H1 (cell line): ENCODE results near the gene FUBP3. TPM values are rescaled to one million over a fixed set of nuclear protein-coding genes. Genes with fewer than 3 reads are reported as not detected.

Experiments
- CTCF ChIA-PET: fragments of 300-600 bp; sonication (Branson Sonifier 250); formaldehyde crosslinking; loops from one replicate; lab custom pipeline; 2021; ENCODE audit not compliant: partially characterized antibody; lab: Charles Lee
- POLR2A ChIA-PET: fragments of 300-600 bp; sonication (Branson Sonifier 250); formaldehyde crosslinking; loops from one replicate; lab custom pipeline; 2021; ENCODE audit warnings: inconsistent platforms; ENCODE audit not compliant: partially characterized antibody; lab: Charles Lee
- DNase-seq, 2 experiments: peaks; one replicate each; pipeline versions ENCODE4 v3.0.0 to v3.0.0-alpha.2; 2010 to 2022; ENCODE audit warnings: low spot score in 2 of 2, low read depth in 1 of 2, mixed read lengths in 1 of 2
- FAIRE-seq: peaks from 2 replicates; lab custom pipeline; 2011; peaks lifted over from hg19 to GRCh38; lab: Jason Lieb, UNC
- H2AFZ ChIP-seq: 2 replicates; pipeline ENCODE4 v1.8.1; 2012; ENCODE audit warnings: low read length, inconsistent platforms
- H2AK5ac ChIP-seq: 2 replicates; pipeline ENCODE4 v1.6.1; 2013; ENCODE audit warnings: low read depth, low read length
- H2BK120ac ChIP-seq: replicated peaks from 2 replicates; pipeline ENCODE3; 2013; ENCODE audit warnings: low read depth, low read length, inconsistent platforms
- H2BK12ac ChIP-seq: 2 replicates; pipeline ENCODE4 v1.6.1; 2013; ENCODE audit warnings: low read depth, low read length
- H2BK15ac ChIP-seq: 2 replicates; pipeline ENCODE4 v1.6.1; 2013; ENCODE audit warnings: low read length
- H2BK20ac ChIP-seq: 2 replicates; pipeline ENCODE4 v1.6.1; 2013; ENCODE audit warnings: low read length
- H2BK5ac ChIP-seq: 2 replicates; pipeline ENCODE4 v1.6.1; 2013; ENCODE audit warnings: low read depth, low read length
- H3K14ac ChIP-seq: 2 replicates; pipeline ENCODE4 v1.6.1; 2013; ENCODE audit warnings: inconsistent platforms; ENCODE audit not compliant: insufficient read length
- H3K18ac ChIP-seq: 2 replicates; pipeline ENCODE4 v1.6.1; 2013; ENCODE audit warnings: low read length; ENCODE audit errors: extremely low read depth
- H3K23ac ChIP-seq: 2 replicates; pipeline ENCODE4 v1.6.1; 2013; ENCODE audit warnings: inconsistent platforms; ENCODE audit not compliant: insufficient read length
- H3K23me2 ChIP-seq: 2 replicates; pipeline ENCODE4 v1.6.1; 2013; ENCODE audit warnings: low read depth, low read length
- H3K27ac ChIP-seq: 2 replicates; pipeline ENCODE4 v1.6.1; 2011; ENCODE audit warnings: low read depth, low read length, inconsistent platforms
- H3K27me3 ChIP-seq, 4 experiments: replicated peaks in 1 of 4; 1 replicate in 1 of 4; 2 replicates in 3 of 4; pipeline versions ENCODE4 v1.6.1 to v1.8.1; 2011 to 2013; ENCODE audit warnings: low read length in 3 of 4, mild to moderate bottlenecking in 3 of 4, inconsistent platforms in 2 of 4, mixed read lengths in 2 of 4, moderate library complexity in 1 of 4; ENCODE audit not compliant: control insufficient read depth in 3 of 4, insufficient read depth in 3 of 4; ENCODE audit errors: extremely low read depth in 1 of 4
- H3K36me3 ChIP-seq, 4 experiments: 2 replicates each; pipeline versions ENCODE4 v1.6.1 to v1.8.1; 2011 to 2013; ENCODE audit warnings: mild to moderate bottlenecking in 4 of 4, low read length in 3 of 4, moderate library complexity in 2 of 4, control low read depth in 1 of 4, inconsistent platforms in 1 of 4; ENCODE audit not compliant: insufficient read depth in 4 of 4, control insufficient read depth in 2 of 4
- H3K4ac ChIP-seq: replicated peaks from 2 replicates; pipeline ENCODE3; 2013; ENCODE audit warnings: low read length, low read depth, mixed read lengths, inconsistent platforms; ENCODE audit not compliant: insufficient read length
- H3K4me1 ChIP-seq, 4 experiments: replicated peaks in 1 of 4; 1 replicate in 1 of 4; 2 replicates in 3 of 4; pipeline versions ENCODE4 v1.6.1 to v1.8.1; 2011 to 2013; ENCODE audit warnings: low read length in 3 of 4, inconsistent platforms in 2 of 4, mixed read lengths in 1 of 4; ENCODE audit not compliant: insufficient read depth in 4 of 4, control insufficient read depth in 3 of 4
- H3K4me2 ChIP-seq, 2 experiments: 2 replicates each; pipeline versions ENCODE4 v1.6.1 to v1.8.1; 2011 to 2013; ENCODE audit warnings: low read depth in 2 of 2, low read length in 2 of 2, control low read depth in 1 of 2, inconsistent platforms in 1 of 2, mild to moderate bottlenecking in 1 of 2; ENCODE audit not compliant: insufficient read depth in 1 of 2
- H3K4me3 ChIP-seq, 4 experiments: fragments of 200-600, 300-600 bp in 1 of 4; sonication (generic), shearing (Covaris generic), sonication (Bioruptor Twin) in 1 of 4; 2 replicates each; pipeline versions ENCODE4 v1.5.1 to v1.8.1; 2011 to 2016; ENCODE audit warnings: low read length in 4 of 4, low read depth in 3 of 4, control low read depth in 2 of 4, inconsistent platforms in 2 of 4, mild to moderate bottlenecking in 2 of 4, mixed read lengths in 1 of 4, moderate library complexity in 1 of 4; ENCODE audit not compliant: insufficient read depth in 2 of 4; ENCODE audit errors: extremely low read depth in 1 of 4
- H3K56ac ChIP-seq: replicated peaks from 2 replicates; pipeline ENCODE3; 2013; ENCODE audit warnings: low read depth, mild to moderate bottlenecking, mixed read lengths, low read length, inconsistent platforms; ENCODE audit not compliant: insufficient read length
- H3K79me1 ChIP-seq: 2 replicates; pipeline ENCODE4 v1.6.1; 2013; ENCODE audit warnings: low read depth, low read length, control low read depth
- H3K79me2 ChIP-seq, 2 experiments: 2 replicates each; pipeline versions ENCODE4 v1.6.1 to v1.8.1; 2012 to 2013; ENCODE audit warnings: low read length in 2 of 2, mild to moderate bottlenecking in 2 of 2, inconsistent platforms in 1 of 2; ENCODE audit not compliant: insufficient read depth in 2 of 2, control insufficient read depth in 1 of 2
- H3K9ac ChIP-seq, 4 experiments: replicated peaks in 1 of 4; 1 replicate in 1 of 4; 2 replicates in 3 of 4; pipeline versions ENCODE4 v1.6.1 to v1.8.1; 2011 to 2013; ENCODE audit warnings: low read depth in 3 of 4, low read length in 3 of 4, control low read depth in 2 of 4, mild to moderate bottlenecking in 2 of 4, moderate library complexity in 2 of 4, inconsistent platforms in 1 of 4; ENCODE audit errors: extremely low read depth in 1 of 4
- H3K9me3 ChIP-seq, 2 experiments: 2 replicates each; pipeline versions ENCODE4 v1.6.1 to v1.8.1; 2012 to 2013; ENCODE audit warnings: mild to moderate bottlenecking in 2 of 2, moderate library complexity in 2 of 2, control low read depth in 1 of 2, inconsistent platforms in 1 of 2, low read depth in 1 of 2, low read length in 1 of 2, mixed read lengths in 1 of 2; ENCODE audit not compliant: insufficient read depth in 2 of 2
- H4K20me1 ChIP-seq, 2 experiments: replicated peaks in 1 of 2; 2 replicates each; pipeline versions ENCODE3 to v1.8.1; 2011 to 2013; ENCODE audit warnings: inconsistent platforms in 2 of 2, low read length in 2 of 2, mild to moderate bottlenecking in 1 of 2; ENCODE audit not compliant: insufficient read depth in 2 of 2, control insufficient read depth in 1 of 2
- H4K5ac ChIP-seq: 2 replicates; pipeline ENCODE4 v1.6.1; 2013; ENCODE audit warnings: low read length, low read depth, mixed read lengths, inconsistent platforms; ENCODE audit not compliant: insufficient read length
- H4K8ac ChIP-seq: 2 replicates; pipeline ENCODE4 v1.8.0; 2013; ENCODE audit warnings: mild to moderate bottlenecking, moderate library complexity, low read length, inconsistent platforms; ENCODE audit not compliant: insufficient read depth; ENCODE audit errors: extremely low read depth
- H4K91ac ChIP-seq: replicated peaks from 2 replicates; pipeline ENCODE3; 2013; ENCODE audit warnings: low read length, mixed read lengths, inconsistent platforms; ENCODE audit not compliant: insufficient read length
- BRCA1 ChIP-seq: IDR thresholded peaks from 2 replicates; pipeline ENCODE4 v1.6.1; 2012; ENCODE audit warnings: low read depth, low read length, improper control_type of control experiment
- POLR2AphosphoS5 ChIP-seq: IDR thresholded peaks from 2 replicates; pipeline ENCODE4 v1.6.1; 2011; ENCODE audit warnings: low read depth, low read length
- SP2 ChIP-seq: IDR thresholded peaks from 2 replicates; pipeline ENCODE4 v1.6.1; 2012; ENCODE audit warnings: mild to moderate bottlenecking, low read length, inconsistent platforms
- SP4 ChIP-seq: IDR thresholded peaks from 2 replicates; pipeline ENCODE4 v1.6.1; 2012; ENCODE audit warnings: low read length, inconsistent platforms
- WGBS, 2 experiments: shearing (Covaris generic) in 1 of 2; methylation state at CpG; one replicate each; pipeline versions ENCODE4 v1.1.6 to v1.1.7; 2013 to 2015; ENCODE audit warnings: low lambda C conversion rate in 2 of 2, mixed read lengths in 2 of 2, inconsistent platforms in 1 of 2, low coverage in 1 of 2, missing lambda C conversion rate in 1 of 2; ENCODE audit not compliant: insufficient replicate concordance in 2 of 2, insufficient coverage in 1 of 2, insufficient read length in 1 of 2; ENCODE audit errors: extremely low coverage in 1 of 2, missing lambda C conversion rate in 1 of 2; 5-methylcytosine and 5-hydroxymethylcytosine counted together
- polyA plus RNA-seq, 7 experiments: library from polyadenylated mRNA; depleted of rRNA in 3 of 7; stranded (reverse) in 5 of 7; unstranded in 2 of 7; fragments of >200 nt in 5 of 7; fragments of 200-250 nt in 2 of 7; gene quantifications; 1 replicate in 5 of 7; 2 replicates in 1 of 7; 4 replicates in 1 of 7; pipeline versions ENCODE4 v1.2.1 to v1.2.3, GENCODE V29; 2011 to 2013; ENCODE audit warnings: missing spikeins in 2 of 7, mixed read lengths in 2 of 7
- total RNA-seq: library from RNA; stranded (reverse); fragmentation: NEBNext Ultra II Directional; extraction: Animal tissue kit (Norgen Biotek cat#: 25700); gene quantifications from 2 replicates; pipeline ENCODE4 v1.2.1, GENCODE V29; 2021

The FUBP3 gene
- total and polyA plus RNA-seq, 2 of the 8 experiments (the other 6 are each of a cell fraction or from before 2014, with no cell fraction given) = 23.7 to 76.4 TPM

GRCh38 chr9:130636648-130637020 is 57.3 kb downstream of the FUBP3 start:
- FAIRE-seq = no peak

More at GRCh38 chr9:130636648-130637020, 57.3 kb downstream of the FUBP3 start:
- Histone ChIP-seq H3K9ac (no peak overlapping the region), H3K27me3 (peaks cover 0 to 2% (median 0%) of the 10 kb centered on the region in 4 experiments; a peak in 1 of 7 replicates), H3K79me2 (no peaks in the 10 kb centered on the region), H4K5ac (no peak overlapping the region), H2BK12ac (no peak overlapping the region), H2BK15ac (no peak overlapping the region), H2BK20ac (no peak overlapping the region), H3K79me1 (no peaks in the 10 kb centered on the region), H3K27ac (no peak overlapping the region), H4K91ac (no peak overlapping the region), H3K36me3 (peaks cover 8 to 57% (median 23%) of the 10 kb centered on the region in 4 experiments; a peak in 7 of 8 replicates), H3K4me1 (peaks cover 0 to 7% (median 4%) of the 10 kb centered on the region in 4 experiments; a peak in 6 of 7 replicates), H3K56ac (no peak overlapping the region), H3K23me2 (no peaks in the 10 kb centered on the region), H3K23ac (no peak overlapping the region), H2BK5ac (no peak overlapping the region), H3K4me2 (no peak overlapping the region), H3K18ac (no peak overlapping the region), H2AK5ac (no peak overlapping the region), H4K20me1 (peaks cover 2 to 10% of the 10 kb centered on the region in 2 experiments), H4K8ac (no peak overlapping the region), H3K14ac (no peak overlapping the region), H3K9me3 (no peaks in the 10 kb centered on the region), H3K4me3 (no peak overlapping the region), H3K4ac (no peak overlapping the region), H2BK120ac (no peak overlapping the region), H2AFZ (no peak overlapping the region)
- DNase-seq = no peak
- POLR2A ChIA-PET = interaction anchor here (0.7 to 1.0 kb wide), 3 partner anchors 9 to 236 kb away, joined by 3 to 4 read pairs (median 3); no protein-coding TSS in a partner anchor
- WGBS, 2 experiments = 93% methylated on average over 9 of the region's 9 CpGs; no CpG with 5 or more reads in 1 of the 2 experiments
- TF ChIP-seq SP4 = no peak
- TF ChIP-seq POLR2AphosphoS5 = no peak
- no peak for TF ChIP-seq SP2
- TF ChIP-seq BRCA1 = no peak
- CTCF ChIA-PET = interaction anchor here (0.6 to 2.1 kb wide), 6 partner anchors 9 to 176 kb away, joined by 3 to 5 read pairs (median 3); no protein-coding TSS in a partner anchor
